Lower leg skin (tissue), 4 donors: ENCODE measurements around the gene ARID5A. TPM values are rescaled to one million over a fixed set of nuclear protein-coding genes. Genes with fewer than 3 reads are reported as not detected.
A peak's percentile ranks its signal among the peaks of the same experiment; 100 is the strongest.

Experiments
- DNase-seq, 2 donors: peaks; one replicate each; pipeline ENCODE4 v3.0.0-alpha.2; 2019; ENCODE audit warnings: low spot score in 2 of 2
- H3K4me3 ChIP-seq: fragments of 200-600 bp; sonication (generic); 2 replicates; pipeline ENCODE4 v1.5.1; 2017; ENCODE audit warnings: mild to moderate bottlenecking, low read depth; ENCODE audit not compliant: poor library complexity, severe bottlenecking
- POLR2A ChIP-seq, 2 donors: fragments of 450-650 bp; IDR thresholded peaks; one replicate each; pipeline ENCODE4 v1.6.1; 2016 to 2017; ENCODE audit warnings: antibody characterized with exemption in 2 of 2, mild to moderate bottlenecking in 1 of 2, moderate library complexity in 1 of 2
- WGBS, 2 donors: methylation state at CpG; one replicate each; pipeline ENCODE4 v1.1.5; 2018; 5-methylcytosine and 5-hydroxymethylcytosine counted together
- intact Hi-C: fragments of 100-400 bp; cut with DNase I; formaldehyde crosslinking; loops from one replicate; pipeline ENCODE4 v1.15.0; 2023; ENCODE audit warnings: low total_unique reads
- total RNA-seq, 4 donors: library from RNA; depleted of rRNA; stranded (reverse); fragments of >200 nt; gene quantifications; one replicate each; pipeline ENCODE4 v1.1.0, GENCODE V29; 2016
- TF ChIP-seq, protein P1 (sequence below), 3 donors: fragments of 450-650 bp; IDR thresholded peaks; one replicate each; pipeline ENCODE4 v1.5.1; 2016; ENCODE audit warnings: antibody characterized with exemption in 3 of 3, mild to moderate bottlenecking in 3 of 3, moderate library complexity in 2 of 3

Gene ARID5A
- total RNA-seq, 4 donors from 2014 or later = 12.0 to 23.0 (median 19.7) TPM

GRCh38 chr2:96547203-96547641 is 10.7 kb downstream of the ARID5A start:
- no peak for TF ChIP-seq POLR2A (IDR thresholded peaks at IDR 0.05)
- intact Hi-C loops = no loop called here
- H3K4me3 ChIP-seq = no peak overlapping the region
- DNase-seq = no peak
- WGBS, 2 donors = 69 to 73% methylated on average over 7 of the region's 7 CpGs

- WGBS, 2 donors = 72 to 76% methylated on average over 6 of the region's 6 CpGs
- intact Hi-C loops = no loop called here
- TF ChIP-seq, protein P1, sequence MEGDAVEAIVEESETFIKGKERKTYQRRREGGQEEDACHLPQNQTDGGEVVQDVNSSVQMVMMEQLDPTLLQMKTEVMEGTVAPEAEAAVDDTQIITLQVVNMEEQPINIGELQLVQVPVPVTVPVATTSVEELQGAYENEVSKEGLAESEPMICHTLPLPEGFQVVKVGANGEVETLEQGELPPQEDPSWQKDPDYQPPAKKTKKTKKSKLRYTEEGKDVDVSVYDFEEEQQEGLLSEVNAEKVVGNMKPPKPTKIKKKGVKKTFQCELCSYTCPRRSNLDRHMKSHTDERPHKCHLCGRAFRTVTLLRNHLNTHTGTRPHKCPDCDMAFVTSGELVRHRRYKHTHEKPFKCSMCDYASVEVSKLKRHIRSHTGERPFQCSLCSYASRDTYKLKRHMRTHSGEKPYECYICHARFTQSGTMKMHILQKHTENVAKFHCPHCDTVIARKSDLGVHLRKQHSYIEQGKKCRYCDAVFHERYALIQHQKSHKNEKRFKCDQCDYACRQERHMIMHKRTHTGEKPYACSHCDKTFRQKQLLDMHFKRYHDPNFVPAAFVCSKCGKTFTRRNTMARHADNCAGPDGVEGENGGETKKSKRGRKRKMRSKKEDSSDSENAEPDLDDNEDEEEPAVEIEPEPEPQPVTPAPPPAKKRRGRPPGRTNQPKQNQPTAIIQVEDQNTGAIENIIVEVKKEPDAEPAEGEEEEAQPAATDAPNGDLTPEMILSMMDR (IDR thresholded peaks at IDR 0.05) = no peak
- TF ChIP-seq POLR2A (IDR thresholded peaks at IDR 0.05) = no peak
- no peak overlapping the region for H3K4me3 ChIP-seq
- no peak for DNase-seq
Observed at GRCh38 chr2:96547731-96548171, 11.2 kb downstream of the ARID5A start.

GRCh38 chr2:96548558-96549465 is 12.3 kb downstream of the ARID5A start:
- TF ChIP-seq, protein P1 (IDR thresholded peaks at IDR 0.05) = no peak
- no peak for TF ChIP-seq POLR2A (IDR thresholded peaks at IDR 0.05)
- no peak overlapping the region for H3K4me3 ChIP-seq
- 87 to 91% methylated on average over 19 to 24 of the region's 24 CpGs for WGBS, 2 donors
- intact Hi-C loops = no loop called here
- DNase-seq = no peak

DNA sequence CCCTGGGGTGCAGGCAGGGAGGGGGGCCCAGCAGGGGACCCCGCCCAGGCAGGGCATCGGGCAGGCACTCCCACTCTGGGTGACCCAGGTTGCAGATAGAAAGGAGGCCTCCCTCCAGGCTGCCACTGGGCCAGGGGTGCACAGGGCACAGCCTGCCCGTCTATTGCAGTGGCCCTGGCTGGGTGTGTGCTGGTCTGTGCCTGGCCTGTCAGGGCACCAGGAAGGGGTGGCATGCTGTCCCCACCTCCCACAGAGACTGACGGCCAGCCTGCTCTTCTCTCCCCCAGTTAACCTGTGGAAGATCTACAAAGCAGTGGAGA is 12.9 kb downstream of the ARID5A start:
- peak in 1 of 2 donors; percentile 68 for DNase-seq
- TF ChIP-seq, protein P1 (IDR thresholded peaks at IDR 0.05) = no peak
- no peak for TF ChIP-seq POLR2A (IDR thresholded peaks at IDR 0.05)
- intact Hi-C loops = no loop called here
- no peak overlapping the region for H3K4me3 ChIP-seq
- WGBS, 2 donors = 91 to 100% methylated on average over 2 to 4 of the region's 4 CpGs

DNA sequence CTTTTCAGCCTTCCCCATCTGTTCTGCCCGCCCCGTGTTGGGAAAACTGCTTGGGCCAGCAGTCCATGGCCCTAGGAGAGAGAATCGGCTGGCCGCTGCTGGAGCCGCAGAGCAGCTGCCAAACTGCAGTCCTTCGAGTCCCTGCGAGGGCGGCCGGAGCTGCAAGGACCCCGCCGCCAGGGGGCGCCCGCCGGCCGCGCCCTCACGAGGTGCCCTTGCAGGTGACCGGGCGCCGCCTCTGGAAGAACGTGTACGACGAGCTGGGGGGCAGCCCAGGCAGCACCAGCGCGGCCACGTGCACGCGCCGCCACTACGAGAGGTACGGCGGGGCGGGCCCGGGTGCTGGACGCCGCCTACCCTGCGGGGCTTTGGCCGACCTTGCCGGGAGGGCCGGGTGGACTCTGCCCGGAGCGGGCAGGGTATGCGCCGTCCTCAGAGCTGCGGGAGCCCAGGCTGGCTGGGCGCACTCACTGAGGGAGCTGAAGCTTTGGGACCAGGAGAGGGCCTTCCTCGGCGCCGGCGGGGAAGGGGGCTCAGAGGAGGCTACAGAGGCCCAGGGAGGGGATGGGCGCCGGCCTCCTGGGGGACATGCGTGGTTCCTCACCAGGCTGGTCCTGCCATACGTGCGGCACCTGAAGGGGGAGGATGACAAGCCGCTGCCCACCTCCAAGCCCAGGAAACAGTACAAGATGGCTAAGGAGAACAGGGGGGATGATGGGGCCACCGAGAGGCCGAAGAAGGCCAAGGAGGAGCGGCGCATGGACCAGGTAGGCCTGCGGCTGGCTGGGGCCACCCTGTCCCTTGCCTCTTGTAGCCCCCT is 13.6 kb downstream of the ARID5A start:
- TF ChIP-seq, protein P1 (IDR thresholded peaks at IDR 0.05) = no peak
- TF ChIP-seq POLR2A (IDR thresholded peaks at IDR 0.05) = no peak
- intact Hi-C loops = no loop called here
- H3K4me3 ChIP-seq = no peak overlapping the region
- 78 to 86% methylated on average over 54 to 56 of the region's 61 CpGs for WGBS, 2 donors
- DNase-seq = peak in 1 of 2 donors; percentile 74
